ENCODE measurements around the gene MAN1B1.
"Not testable (repeated sequence)": the region's sequence is repeated elsewhere in the genome, so short reads cannot be mapped to it uniquely, and the experiment has no call there.

Gene MAN1B1

DNA sequence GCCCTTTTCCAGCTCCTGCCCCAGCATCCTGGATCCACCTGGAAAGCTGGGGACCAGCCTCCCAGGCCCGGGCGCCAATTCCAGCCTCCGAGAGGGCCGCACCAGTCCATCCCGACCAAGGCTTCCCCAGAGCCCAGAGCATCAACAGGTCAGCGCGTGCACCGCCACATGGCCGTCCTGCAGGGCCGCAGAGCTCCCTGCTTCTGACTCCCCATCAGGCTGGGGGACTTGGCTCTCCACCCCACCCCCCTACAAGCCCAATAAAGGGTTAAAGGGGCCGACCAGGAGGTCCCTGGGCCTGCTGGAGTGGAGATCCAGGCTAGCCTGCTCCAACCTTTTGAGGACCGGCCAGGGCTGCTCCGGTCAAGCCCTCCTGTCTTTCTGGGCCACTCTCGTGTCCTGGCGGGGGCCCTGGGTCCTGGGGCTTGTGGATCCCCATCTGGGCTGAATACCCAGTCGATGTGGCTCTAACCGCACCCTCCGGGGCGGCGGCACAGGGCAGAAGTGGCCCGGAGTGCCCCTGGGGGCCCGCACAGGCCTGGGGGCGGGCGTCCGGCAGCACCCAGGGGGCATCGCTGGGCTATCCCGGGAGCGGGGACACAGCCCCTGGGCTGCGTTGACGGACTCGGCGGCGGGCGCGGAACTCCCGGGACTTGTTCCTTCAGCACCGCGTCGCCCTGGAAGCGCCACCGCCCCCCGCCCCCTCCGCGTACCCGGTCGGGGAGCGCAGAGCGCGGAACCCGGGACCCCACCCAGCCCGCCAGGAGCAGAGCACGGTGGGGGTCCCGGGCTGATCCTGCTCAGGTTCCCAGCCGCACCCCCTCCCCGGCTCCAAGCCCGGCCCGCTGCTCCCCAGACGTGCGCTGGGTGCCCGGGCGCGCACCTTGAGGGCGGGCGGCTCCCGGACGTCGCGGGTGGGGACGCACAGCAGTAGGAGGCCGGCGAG is 33.5 kb upstream of the MAN1B1 start:
- no peak for DNase-seq

DNA sequence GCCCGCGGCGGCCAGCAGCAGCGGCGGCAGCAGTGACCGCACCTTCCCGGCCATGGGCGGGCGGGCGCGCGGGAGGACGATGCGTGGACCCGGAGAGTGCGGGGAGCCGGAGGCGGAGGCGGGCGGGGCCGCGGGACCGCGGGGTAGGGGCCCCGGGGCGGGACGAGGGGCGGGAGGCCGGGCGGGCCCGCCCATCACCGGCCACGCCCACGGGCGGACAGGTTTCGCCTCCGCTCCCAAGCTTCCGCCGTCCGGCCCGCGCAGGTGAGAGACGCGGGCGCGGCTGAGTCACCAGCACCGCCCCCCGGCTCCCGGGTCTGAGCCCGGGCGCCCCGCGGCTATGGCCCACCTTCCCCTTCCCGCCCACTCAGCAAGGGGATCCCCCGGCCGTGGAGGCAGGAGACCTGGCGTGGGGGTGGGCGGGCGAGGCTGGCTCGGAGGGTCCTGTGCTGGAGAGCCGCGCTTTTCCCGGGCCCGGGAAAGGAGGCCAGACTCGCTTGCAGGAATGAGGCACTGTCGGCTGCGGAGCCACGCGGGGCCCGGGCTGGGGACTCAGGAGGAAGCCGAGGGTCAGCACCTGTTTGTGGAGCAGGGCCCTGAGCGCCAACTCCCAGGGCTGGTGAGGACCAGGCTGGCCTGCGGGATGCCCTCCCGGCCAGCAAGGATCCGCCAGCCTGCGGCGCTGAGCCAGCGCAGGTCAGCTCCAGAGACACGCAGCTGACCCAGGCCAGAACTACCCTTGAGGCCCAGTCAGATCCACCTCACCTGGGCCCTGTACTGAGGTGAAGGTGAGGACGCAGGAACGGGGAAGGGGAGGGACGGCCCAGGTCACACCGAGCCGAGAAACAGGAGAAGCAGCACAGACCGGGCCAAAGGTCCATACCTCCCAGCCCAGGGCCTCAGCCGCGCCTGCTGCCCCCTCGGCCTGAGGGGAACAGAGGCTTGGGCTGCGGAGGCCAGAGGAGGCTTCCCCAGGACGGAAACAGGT is 32.5 kb upstream of the MAN1B1 start, which contains the start of gene ENTPD2:
TSS of gene ENTPD2 (minus strand) at position 118 of the 988 bp plus-strand sequence. CDS start at position 54, 64 bp downstream.
- DNase-seq = no peak

DNA sequence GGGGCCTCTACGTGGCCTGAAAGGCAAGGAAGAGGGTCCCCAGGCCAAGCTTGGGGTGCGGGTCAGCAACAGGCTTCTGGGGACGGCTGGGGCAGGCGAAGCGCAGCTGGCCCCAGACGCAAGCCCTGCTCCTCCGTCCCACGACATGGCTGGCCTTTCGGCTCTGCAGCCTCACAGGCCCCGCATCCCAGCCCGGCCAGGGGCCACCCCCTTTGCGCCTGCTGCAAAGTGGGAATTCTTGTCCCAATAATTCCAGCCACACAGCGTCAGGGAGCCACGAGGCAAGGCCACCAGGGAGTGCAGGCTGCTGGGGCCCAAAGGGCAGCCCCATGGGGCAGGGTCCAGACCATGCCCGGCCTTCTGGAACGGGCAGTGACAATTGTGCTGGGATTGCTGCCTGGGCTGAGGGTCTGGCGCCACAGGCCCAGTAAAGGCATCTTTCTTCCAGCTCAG is 31.8 kb upstream of the MAN1B1 start:
- DNase-seq = no peak

DNA sequence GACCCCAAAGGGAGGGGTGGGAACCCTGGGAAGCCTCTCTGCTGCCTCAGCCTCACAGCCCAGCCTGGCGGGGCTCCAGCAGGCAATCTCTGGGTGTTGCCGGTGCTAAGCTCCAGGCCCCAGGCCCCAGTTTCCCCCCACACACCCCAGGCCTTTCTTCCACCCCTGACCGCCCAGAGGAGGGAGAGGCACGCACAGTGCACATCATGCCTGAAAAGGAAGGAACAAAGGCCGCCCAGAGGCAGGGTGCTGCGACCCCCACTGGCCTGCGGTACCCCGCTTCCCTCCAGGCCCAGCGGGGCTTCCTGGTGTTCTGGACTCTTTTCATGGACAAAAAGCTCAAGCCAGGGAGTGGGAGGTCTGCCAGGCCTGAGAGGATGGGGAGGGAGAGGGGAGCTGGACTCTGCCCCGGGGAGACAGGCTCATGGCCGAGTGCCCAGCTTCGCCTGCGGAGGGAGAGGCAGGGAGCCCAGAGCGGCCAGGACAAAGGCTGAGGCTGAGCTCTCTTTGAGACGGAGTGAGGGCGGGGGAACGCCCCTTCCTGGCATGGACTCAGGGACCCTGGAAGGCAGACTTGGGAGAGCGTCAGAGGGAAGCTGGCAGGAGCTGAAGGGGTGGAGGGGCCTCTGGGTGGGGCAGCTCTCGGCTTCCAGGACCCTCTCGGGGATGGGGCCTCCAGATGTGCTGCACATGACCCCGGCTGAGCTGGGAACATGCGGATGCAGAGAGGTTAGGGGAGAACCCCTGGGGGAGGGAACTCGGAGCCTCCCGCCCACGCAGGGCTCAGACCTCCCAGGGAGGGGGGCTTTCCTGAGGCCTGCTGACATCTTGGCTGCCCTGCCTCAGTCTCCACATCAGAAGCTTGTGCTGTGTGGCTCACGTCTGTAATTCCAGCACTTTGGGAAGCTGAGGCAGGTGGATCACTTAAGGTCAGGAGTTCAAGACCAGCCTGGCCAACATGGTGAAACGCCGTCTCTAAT is 31.1 kb upstream of the MAN1B1 start:
- no peak for DNase-seq

DNA sequence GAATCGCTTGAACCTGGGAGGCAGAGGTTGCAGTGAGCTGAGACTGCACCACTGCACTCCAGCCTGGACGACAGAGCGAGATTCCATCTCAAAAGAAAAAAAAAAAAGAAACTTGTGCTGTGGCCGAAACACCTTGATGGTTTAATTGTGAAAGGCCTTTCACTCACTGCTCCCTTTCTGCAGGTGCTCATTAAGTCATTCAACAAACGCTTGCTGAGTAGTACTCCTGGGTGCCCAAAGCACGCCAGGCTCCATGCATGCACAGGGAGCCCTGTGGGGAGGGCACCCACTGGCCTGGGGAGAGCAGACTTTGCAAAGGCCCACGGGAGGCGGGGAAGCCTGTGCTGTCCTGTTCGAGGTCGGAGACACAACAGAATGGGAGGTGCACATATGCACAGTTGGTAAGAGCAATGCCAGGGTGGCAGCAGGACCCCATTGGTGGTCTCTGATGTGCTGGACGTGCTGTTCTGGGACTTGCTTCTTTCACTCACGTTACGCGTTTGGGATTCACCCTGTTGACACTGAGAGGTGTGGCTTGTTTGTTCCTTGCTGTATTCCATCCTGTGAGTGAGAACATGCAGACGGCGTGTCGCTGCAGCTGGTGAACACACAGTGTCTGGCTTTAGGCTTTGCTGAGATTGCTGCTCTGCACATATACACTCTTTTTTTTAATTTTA is 29.9 kb upstream of the MAN1B1 start:
- DNase-seq = no peak

DNA sequence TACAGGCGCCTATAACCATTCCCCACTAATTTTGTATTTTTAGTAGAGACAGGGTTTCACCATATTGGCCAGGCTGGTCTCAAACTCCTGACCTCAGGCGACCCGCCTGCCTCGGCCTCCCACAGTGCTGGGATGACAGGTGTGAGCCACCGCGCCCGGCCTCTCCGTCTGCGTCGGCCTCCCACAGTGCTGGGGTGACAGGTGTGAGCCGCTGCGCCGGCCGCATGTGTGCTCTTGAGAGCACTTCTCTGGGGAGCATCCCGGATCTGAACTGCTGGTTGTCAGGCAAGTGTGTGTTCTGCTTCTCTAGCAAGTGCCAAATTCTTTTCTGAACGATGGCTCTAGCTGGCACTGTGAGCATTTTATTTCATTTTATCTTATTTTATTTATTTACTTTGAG is 29.2 kb upstream of the MAN1B1 start:
- peak; percentile 78 to 85 for DNase-seq

DNA sequence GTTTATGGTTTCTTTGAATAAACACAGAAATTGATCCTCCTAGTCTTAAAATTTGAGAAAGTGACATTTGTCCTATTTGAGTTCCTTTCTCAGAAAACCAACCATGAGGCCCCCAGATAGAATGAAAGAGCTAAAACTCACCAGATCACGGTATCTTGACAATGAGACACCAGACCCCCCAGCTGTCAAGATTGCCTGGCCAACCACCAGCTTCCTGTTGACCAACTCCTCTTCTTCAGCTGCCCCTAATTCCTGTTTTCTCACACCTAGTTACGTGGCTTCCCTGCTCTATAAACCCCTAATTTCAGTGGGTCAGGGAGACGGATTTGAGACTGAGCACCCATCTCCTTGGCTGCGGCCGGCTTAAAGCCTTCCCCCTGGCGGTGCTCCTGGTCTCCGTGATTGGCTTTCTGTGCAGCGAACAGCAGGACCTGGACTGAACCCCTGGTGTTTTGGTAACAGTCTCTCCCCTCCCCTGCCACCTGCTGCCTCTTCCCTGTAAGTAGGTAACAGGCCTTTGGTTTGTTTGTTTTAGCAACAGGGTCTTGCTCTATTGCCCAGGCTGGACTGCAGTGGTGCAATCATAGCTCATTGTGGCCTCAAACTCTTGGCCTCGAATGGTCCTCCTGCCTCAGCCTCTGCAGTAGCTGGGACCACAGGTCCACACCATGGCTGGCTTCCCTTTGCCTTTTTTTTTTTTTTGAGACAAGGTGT is 28.1 kb upstream of the MAN1B1 start:
- peak; percentile 32 to 75 for DNase-seq

DNA sequence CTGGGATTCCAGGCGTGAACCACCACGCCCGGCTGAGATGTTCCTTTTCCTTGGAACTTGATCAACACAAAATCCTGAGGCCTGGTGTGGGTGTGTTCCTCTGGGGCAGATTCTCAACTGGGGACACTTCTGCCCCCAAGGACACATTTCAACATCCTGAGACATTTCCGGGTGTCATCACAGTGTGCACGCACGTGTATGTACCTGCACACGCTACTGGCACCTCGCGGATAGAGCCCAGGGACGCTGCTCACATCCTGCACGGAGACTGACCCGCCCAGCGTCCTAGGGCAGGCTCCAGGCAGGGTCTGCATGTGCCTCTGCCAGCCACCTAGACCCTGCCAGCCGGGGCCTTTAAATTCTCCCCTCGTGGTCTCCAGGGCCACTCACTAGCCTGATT is 24.4 kb upstream of the MAN1B1 start:
- no peak for DNase-seq

DNA sequence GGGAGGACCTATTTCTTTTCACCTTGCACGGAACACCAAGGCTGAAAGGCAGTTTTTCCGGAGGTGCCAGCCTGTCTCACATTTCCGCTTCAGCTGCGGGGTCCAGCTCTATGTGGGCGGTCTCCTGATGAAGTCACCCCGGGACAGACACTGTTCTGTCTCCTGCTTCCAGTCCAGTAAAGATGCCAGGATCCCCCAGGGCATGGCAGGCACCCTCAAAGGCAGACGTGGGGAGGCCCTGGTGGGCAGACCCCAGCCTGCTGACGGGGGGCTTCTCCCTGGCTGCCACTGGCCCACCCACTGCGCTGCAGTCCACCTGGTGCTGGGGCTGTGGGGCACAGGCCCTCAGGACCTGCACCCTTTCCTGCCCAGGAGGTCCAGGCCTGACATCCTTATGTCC is 24.0 kb upstream of the MAN1B1 start:
- not testable (repeated sequence) for DNase-seq

DNA sequence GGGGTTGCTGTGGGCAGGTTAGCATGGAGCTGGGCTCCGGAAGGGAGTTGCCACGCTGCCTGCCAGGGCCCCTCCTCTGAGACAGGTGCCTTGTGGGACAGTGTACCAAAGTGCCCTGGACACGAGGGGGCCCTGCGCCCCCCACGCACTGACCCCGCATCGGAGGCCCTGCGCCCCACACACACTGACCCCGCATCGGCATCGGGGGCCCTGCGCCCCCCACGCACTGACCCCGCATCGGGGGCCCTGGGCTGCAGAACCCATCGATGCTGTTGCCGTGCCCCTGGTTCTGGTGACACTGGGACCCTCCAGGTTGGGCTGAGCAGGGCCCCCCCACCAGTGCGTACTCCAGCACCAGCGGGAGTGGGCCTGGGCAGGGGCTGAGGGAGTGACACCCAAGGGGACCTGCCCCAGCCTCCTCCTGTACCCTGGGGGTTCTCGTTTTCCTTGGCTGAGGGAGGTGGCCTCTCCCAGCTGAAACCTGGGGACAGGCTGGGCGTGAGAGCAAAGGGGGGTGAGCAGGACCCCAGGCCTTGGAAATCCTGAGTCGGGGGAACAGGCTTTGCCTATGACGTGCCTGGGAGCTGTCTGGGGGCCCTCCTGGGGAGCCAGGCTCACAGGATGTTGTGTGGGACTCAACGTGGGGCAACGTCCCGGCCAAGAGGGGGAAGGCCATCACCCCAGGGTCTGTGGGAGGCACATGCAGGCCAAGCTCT is 23.3 kb upstream of the MAN1B1 start:
- DNase-seq = no peak

DNA sequence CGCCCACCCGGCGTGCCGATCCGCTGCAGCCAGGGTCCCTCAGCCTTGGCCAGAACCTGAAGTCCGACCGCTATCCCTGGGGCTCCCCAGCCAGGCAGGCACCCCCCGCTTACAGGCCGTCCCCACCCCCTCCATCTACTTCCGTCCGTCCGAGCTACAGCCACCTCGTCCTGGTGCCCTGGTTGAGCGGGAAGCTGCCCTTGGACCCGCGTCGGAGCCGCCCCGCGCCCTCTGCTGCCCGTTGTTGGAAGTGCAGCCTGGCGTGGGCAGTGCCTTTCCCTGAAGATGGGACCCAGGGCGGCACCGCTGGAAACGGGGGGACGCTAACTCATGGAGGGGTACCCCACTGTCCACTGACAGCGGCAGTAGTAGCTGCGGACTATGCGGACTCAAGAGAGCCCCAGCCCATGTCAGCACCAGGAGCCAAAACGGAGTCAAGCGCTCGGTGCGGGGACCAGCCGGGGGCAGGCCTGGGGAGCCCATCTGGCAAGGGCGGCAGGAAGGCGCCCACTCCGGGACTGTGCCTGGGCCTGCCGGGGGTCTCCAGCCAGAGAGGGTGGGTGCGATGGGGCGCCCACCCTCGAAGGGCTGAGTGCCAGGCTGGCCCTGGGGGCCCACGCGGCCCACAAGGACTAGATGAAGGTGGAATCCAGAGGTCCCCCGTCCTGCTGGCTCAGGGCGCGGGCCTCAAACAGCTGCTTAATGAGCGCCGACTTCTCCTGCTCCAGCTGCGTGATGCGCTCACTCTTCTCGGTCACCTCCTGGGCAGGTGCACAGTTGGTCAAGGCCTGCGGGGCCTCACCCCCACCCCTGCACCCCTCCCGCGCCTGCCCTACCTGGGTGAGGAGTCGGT is 22.5 kb upstream of the MAN1B1 start:
- DNase-seq = peak in 1 of 2 experiments; percentile 42

DNA sequence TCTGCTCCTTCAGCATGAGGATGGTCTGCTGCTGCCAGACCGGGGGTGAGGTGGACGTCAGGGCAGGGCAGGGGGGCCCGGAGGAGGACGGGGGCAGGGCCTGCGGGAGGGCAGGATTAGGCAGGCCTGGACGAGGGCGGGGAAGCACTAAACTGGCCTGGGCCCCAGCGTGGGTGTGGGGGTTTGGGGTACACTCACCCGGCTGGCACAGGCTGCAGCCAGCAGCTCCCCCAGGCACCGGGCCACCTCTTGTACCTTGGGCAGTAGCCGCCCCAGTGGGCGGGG is 22.0 kb upstream of the MAN1B1 start:
- DNase-seq = no peak

DNA sequence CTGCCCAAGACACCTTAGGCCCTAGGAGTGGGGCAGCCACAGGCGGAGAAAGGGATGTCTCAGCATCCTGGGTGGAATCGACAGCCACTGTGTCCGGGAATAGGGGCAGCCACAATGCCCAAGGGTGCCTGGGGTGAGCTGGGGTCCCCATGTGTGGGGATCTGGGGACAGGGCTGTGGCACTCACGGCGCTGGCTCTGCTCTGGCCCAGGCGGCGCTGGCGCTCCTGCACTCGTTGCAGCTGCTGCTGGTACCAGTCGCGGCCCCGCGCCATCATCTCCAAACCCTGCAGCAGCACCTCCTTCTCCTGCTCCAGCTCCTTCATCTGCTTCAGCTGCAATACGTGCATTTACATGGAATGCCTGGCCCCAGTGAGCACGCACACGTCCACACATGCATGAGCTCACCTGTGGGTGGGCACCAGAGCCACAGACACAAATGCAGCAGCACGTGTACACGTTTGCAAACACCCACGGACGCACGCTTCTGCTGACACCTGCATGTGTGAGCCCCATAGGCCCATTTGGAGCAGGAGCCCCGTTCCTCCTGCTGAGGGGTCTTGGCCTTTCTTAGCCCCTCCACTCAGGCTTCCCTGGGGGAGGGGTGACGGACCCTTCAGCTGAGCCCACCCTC is 21.3 kb upstream of the MAN1B1 start:
- DNase-seq = no peak

DNA sequence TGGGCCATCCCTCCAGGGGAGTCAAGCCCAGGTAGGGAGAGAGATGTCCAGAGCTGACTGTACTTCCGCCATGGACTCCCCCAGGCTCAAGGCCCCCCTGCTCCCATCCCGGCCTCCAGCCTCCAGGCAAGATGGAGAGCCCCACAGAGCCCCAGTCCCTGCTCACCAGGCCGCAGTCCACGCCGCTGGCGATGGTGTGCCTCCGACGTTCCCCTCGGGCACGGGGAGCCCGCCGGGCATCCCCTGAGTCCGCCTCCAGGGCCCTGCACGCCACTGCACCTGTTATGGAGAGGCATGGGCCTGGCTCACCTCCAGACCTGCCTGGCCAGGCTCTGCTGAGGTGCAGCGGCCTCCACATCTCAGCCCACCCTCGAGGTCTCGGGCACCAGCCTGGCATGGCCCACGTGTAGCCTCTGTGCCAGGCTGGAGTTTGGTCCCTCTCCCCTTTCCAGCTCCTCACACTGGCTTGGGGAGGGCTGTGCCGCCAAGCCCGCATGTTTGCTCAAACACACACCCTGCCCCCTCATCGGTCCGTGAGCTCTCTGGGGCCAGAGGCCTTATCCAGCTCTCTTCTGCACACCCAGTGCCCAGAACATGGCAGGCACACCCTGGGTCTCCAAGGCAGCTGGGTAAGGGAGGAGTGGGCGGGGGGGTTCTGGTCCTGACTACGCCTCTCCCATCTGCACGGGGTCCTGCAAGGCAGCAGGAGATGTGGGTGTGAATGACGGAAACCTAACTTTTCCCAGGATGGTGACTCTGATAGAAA is 20.5 kb upstream of the MAN1B1 start:
- no peak for DNase-seq

DNA sequence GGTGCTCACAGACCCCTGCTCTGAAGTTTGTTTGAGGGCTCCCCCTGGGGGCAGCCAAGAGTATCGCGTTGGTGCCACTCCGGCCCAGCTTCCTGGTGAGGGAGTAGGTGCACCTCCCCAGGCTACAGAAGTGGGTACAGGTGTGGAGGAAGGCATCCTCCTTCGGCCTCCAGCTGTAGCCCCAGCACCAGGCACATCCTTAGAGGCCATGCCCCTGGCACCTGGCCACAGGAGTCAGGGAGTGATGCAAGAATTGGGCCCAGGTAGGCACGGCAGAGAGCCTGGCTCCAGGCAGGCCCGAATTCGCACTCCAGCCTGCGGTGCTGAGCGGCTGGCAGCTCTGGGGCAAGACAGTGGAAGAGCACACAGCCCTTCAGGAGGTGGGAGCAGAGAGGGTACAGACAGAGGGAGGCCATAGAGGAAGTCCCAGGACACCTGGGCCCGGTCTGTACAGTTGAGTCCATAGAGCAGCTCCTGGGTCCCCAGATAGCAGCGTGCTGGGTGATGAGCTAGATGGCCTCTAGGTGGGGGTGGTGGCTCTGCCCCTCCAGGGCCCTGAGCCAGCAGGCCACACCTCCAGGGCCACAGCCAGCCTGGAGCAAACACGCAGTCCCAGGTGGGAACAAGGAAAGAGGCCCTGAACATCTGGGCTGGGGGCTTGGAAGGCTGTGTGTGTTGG is 18.8 kb upstream of the MAN1B1 start:
- peak; percentile 78 to 82 for DNase-seq

DNA sequence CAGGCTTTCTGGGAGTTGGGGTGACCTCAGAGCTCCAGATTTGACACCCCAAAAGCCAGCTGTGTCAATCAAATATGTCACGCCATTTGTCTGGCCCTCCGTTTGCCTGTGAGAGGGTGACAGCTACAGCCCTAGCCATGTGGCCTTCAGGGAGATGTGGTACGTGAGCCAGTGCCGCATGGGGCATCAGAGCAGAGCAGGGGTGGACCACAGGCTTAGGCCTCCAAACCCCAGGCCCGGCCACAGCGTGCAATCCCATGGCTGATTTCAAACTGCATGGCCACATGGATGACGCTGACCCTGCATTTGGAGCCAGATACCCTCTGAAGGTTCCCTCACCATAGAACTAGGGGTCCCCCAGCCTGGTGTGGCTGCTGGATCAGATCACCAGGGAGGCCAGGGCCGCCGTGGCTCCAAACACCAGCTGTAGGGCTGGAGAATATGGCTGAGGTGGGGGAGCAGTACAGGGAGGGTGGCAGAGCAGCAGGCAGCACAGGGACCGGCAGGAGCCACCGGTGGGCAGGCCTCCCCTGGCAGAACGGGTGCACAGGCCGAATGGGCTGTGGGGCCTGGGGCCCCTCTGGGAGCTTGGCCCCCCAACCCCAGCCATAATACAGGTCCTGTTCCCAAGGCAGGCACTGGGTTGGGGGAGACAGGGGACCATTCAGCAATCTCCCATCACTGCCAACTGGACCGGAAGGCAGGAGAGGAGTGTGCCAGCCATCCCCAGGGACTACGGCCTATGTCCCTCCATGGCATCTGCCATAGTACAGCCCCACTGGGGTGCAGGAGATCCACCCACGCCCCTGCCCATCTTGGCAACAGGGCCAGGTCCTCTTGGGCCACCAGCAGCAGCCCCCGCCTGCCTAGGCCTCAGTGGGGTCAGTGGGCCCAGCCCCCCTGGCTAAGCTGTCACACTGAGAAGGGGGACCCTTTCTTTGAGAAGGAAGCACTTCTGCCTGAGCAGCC is 18.0 kb upstream of the MAN1B1 start:
- DNase-seq = no peak

Data from NCI-H524 (cell line).